Measurements from ENCODE around the gene PCSK2.

DNA sequence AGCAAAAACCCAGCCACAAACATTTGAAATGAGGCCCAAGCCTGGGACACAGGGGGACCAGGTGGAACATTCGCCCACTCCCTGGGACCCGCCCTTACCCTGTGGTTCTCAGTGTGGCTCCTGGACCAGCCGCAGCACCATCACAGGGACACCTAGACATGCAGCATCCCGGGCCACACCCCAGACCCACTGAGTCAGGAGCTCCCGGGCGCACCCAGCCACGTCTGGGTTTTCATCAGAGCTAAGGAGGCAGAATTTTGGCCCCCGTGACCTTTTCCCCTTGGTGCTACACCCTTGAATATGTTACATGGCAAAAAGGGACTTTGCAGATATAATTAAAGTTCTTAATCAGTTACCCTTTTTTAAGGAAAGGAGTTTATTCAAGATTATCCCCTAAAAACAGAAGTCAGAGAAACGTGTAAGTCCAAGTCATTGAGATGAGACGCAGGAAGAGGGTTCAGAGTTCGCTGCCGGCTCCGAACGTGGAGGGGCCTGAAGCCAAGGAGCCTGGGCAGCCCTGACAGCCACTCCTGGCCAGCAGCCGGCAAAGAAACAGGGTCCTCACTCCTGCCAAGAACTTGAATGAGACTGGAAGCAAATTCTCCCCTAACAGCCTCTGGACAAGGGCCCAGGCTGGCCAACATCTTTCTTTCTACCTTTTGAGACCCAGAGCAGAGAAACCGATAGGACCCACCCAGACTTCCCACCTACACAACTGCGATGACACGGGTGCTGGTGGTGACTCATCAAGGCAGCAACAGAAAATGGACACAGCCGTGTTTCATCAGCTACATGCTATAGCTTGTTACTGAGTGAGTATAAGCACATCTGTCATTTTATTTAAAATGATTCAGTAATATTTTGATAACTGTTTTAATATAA, 279.0 kb downstream of the PCSK2 start:
- TF ChIP-seq EZH2 (IDR thresholded peaks at IDR 0.05; ENCODE audit: borderline replicate concordance, low read depth, low read length, poor library complexity, severe bottlenecking) (no peak), CTCF (conservative IDR thresholded peaks at IDR 0.05; ENCODE audit: low read depth, low read length) (no peak)

All from A673 (cell line).